ENCODE data around the gene GPATCH8.

GPATCH8 gene

DNA sequence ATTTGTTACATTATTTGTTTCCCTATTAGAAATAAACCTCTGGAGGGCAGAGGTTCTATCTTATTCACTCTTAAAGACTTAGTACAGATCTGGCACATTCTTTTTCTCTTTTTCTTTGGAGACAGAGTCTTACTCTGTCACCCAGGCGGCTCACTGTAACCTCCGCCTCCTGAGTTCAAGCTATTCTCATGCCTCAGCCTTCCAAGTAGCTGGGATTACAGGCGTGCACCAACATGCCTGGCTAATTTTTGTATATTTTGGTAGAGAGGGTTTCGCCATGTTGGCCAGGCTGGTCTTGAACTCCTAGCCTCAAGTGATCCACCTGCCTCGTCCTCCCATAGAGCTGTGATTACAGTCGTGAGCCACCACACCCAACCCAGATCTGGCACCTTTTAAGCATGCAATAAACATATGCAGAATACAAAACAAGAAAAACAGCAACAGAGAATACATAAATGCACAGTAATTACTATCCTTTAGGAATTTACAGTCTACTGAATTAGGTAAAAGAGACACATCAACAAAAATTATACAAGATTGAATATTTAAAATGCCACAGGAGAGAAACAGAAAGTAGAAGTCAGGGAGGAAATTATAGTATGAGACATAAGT, 52.1 kb downstream of the GPATCH8 start:
- DNase-seq (ENCODE audit: low read depth) = no peak

DNA sequence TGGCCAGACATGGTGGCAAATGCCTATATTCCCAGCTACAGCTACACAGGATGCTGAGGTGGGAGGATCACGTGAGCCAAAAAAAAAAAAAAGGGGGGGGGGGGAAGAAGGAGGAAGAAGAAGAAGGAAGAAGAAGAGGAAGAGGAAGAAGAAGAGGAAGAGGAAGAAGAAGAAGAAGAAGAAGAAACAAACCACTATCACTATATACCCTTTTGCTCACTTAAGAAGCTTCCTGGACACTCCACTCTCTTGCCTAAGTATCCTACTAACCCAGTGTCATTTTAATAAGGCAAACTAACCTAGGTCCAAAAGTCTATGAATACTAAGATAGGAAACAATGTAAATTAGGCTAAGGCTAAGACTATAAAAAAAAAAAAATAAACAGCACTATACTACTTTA, 54.8 kb downstream of the GPATCH8 start:
- DNase-seq (ENCODE audit: low read depth) = no peak

DNA sequence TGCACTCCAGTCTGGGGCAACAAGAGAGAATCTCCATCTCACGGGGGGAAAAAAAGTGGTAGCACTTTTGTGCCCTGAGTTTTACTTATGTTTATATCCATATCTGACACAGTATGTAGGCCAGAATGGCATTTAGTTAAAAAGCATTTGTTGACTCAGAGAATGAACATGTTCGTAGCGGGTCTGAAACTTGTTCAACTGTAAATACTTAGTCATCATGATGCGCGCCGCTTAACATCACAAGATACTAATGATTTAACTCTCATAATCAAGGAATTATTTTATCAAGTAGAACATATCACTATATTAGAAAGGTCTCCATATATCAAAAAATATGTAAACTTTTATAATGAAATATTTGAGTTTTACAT, 58.5 kb downstream of the GPATCH8 start:
- no peak for DNase-seq (ENCODE audit: low read depth)

DNA sequence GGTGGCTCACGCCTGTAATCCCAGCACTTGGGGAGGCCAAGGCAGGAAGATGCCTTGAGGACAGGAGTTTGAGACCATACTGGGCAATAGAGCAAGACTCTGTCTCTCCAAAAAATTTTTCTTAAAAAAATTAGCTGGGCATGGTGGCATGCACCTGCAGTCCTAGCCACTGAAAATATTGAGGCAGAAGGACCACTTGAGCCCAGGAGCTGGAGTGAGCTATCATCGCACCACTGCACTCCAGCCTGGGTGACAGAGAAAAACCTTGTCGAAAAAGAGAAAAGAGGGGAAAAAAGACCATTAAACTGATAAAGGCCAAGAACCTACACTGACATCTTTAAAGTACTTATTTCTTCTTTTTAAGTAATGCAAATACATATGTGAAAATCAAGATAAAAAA, 60.4 kb downstream of the GPATCH8 start:
- DNase-seq (ENCODE audit: low read depth) = no peak

DNA sequence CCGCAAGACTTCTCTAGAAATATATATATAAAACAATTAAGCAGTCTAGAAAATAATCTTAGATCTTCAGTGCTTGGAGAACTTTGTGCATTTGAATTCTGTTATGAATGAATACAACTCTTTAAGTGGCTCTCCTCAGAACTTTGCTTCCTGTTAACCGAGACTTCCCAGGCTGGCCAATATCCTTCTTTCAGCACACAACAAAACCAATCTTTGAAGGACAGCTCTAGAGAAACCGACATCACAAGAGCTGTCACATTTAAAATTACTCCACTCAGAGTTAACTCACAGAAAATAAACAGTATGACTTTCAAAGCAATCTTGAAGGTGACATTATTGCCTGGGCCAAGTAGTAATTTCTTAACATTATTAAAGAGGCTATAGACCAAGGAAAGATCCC, 64.0 kb downstream of the GPATCH8 start:
- no peak for DNase-seq (ENCODE audit: low read depth)

DNA sequence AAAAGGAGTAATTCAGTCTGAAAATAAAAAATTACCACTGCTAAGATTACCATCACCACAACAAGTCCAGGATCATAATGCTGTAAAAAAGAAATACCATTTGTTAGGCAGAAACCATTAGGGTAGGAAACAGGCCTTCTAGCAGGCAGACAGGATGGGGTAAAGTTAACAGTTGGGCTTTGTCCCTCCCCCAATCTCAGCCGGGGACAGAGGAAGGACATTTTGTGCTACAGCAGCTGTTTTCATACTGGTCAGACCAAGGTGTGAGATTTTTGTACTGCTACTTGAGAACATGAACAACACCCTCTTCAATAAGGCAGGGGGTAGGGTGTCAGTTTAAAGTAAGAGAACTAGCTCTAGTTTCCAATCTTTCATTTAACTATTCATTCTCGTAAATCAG, 64.6 kb downstream of the GPATCH8 start:
- no peak for DNase-seq (ENCODE audit: low read depth)

DNA sequence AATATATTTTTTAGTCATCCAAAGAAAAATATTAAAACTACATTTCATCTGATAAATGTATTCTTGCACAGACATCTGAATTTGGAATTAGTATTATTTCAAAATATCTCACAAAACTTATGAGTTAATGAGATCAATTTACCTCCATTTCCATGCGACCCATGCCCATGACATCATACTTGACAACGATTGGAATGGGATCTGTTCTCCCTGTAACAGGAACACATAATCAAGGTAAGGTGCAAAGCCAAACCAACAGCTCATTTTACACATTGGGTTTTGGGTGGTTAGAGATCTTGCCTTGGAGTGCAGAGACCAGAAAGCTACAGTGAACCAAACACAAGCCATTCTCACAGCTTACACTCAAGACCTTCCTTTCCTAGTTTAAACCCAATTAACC, 66.9 kb downstream of the GPATCH8 start:
- DNase-seq (ENCODE audit: low read depth) = no peak

DNA sequence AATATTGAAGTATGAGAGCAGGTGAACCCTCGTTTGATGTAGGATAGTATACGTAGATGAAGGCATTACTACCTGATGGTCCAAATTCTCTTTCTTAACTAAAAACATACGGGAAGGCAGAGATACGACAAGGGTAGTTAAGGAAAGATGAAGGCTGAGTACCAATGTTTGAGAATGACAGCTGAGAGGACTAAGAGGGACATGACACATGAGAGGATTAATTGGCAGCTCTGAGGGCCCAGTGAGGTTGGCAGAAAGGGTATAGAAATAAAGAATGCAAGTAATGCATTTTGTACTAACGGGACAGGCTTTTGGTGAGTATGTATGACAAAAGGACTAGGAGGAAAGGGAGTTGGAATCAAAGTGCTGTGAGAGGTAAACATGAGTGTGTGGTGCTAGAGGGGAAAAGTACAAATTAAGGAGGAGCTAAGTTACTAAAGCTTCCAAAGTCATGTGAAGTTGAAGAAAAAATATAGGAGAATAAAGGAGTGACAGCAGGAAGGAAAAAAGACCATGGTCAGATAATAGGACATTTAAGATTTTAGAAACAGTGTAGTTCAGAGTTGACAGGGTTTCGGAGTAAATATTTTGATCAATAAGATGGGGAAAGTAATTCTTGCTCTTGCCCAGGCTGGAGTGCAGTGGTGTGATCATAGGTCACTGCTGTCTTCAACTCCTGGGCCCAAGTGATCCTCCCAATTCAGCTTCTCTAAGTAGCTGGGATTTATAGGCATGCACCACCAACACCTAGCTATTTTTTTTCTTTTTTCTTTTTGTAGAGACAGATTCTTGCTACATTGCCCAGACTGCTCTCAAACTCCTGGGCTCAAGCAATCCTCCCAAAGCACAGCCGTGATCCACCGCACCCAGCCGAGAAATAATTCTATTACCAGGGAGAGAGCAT, 70.7 kb downstream of the GPATCH8 start:
- DNase-seq (ENCODE audit: low read depth) = no peak

DNA sequence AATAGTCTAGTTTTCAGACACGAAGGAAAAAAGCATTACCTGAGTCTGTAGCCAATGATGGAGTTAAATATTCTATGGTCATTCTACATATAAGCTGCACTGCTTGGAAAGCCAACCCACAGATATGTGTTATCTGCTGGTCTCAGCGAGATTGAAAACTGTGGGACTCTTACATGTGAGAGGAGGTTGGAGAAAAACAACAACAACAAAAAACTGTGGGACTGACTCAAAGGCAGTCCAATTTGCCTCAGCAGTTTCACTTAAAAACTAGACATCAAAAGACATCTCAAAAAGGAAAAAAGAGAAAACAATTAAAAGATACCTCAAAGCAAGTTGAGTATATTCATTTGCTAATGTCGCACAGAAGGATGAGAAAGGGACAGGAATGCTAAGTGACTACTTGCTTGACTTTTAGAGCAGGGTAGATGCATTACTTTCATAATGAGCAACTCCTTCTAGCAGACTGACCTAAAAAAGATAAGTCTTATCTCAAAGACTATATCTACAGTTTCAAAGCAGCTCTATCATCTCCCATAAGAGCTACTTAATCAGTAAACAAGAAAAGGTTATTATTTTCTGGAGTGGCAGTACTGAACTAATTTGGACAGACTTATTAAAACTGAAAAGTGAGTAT, 78.3 kb downstream of the GPATCH8 start:
- no peak for DNase-seq (ENCODE audit: low read depth)

DNA sequence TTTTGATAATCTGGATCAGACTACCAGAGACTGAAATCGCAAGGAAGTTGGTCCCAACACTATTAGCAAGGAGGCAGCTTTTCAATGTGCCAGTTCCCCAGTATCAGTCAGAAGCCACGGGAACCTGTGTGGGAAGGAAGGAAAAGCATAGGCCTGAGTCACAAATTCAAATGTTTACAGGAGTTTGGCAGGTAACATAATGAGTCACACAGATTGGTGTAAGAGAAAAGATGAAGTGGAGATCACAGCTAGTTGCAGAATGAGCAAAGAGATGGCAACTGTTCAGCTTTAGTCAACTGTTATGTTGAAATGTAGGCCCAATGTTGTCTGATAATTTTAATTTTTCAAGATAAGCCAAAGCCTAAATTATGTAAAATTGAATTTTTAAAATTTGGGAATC, 85.7 kb downstream of the GPATCH8 start:
- no peak for DNase-seq (ENCODE audit: low read depth)

DNA sequence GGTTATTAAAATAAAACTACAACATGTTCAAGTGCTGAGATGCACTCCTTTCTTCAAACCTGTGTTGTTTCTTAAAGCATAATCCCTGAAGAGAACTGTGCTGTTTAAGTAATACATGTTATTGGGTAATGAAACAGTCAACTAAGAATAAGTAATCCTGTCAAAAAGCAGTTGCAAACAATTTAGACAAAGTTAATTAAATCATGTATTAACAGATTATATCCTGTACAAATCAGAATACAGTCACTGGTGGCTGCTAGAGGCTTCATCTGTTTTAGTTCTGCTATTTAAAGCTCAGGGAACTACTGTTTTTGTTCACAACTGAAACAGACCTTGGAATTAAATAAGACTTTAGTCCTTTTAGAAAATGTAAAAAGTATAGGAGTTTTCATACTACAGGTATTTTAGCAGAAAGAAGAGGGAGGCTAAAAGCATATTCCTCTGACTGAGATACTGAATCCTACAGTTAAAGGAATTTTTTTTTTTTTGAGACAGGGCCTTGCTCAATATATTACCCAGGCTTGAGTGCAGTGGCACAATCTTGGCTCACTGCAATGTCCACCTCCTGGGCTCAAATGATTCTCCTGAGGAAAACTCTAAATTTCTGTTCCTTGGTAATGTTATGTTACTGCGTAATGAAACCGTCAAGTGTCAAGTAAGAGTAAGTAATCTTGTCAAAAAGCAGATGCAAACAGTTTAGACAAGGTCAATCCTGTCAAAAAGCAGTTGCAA, 86.5 kb downstream of the GPATCH8 start:
- DNase-seq (ENCODE audit: low read depth) = no peak

DNA sequence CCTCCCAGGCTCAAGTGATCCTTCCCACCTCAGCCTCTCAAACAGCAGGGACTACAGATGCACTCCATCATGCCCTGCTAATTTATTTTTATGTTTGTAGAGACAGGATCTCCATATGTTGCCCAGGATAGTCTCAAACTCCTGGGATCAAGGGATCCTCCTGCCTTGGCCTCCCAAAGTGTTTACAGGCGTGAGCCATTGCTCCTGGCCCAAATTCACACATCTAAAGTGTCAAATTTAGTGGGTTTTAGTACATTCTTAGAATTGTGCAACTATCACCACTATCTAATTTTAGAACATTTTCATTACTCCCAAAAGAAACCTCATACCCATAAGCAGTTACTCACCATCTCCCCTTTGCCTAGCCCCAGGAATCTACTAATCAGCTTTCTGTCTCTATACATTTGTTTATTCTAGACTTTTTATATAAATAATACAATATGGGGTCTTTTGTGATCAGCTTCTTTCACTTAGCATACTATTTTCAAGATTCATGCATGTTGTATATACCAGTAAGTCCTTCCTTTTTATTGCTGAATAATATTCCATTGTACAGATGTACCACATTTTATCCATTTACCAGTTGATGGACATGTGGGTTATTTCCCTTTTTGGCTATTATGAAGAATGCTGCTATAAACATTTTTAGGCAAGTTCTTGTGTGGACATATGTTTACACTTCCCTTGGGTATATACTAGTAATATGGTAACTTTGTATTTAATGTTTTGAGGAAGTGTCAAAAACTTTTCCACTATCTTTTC, 88.6 kb downstream of the GPATCH8 start:
- no peak for DNase-seq (ENCODE audit: low read depth)

DNA sequence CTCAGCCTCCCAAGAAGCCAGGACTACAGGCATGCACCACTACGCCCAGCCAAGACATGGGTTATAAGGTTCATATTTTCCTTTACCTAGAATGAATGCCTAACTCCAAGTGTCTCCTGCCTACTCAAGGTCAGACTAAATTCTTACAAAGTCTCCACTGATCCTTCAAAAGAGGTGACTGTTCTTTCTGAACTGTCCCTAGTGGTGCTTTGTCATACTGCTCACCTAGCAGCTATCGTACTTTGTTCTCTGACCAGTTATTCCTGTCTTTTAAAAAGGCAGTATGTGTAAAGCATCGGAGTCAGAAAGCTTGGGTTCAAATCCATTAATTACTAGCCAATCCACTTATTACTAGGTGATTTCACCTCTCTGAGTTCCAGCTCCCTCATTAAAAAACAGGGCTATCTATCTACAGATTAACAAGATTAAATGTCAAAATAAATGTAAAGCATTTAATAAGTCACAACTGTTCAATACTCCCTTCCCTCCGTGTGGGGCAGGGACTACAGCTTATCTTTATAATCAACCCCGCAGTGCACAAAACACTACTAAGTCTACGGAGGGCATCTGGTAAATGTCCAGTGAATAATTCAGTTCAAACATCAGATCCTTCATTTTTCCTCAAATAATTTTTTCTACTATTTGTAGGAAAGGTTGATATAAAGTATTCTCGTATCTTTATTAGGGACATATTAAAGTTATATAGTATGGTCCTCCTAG, 93.7 kb downstream of the GPATCH8 start:
- DNase-seq (ENCODE audit: low read depth) = no peak

DNA sequence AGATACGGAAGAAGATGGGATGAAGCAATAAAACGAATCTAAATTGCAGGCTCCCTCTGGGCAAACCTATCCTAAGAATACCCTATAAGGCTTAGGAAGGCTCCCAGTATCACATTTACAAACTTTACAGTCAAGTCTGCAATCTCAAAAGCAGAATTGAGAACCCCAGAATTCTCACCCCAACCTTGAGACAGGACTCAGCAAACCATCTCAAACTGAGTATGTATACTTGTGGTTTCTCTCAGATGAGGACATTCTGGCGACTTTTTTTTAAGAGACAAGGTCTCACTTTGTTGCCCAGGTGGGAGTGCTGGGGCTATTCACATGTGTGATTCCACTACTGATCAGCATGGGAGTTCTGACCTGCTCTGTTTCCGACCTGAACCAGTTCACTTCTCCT, 94.4 kb downstream of the GPATCH8 start:
- no peak for DNase-seq (ENCODE audit: low read depth)

DNA sequence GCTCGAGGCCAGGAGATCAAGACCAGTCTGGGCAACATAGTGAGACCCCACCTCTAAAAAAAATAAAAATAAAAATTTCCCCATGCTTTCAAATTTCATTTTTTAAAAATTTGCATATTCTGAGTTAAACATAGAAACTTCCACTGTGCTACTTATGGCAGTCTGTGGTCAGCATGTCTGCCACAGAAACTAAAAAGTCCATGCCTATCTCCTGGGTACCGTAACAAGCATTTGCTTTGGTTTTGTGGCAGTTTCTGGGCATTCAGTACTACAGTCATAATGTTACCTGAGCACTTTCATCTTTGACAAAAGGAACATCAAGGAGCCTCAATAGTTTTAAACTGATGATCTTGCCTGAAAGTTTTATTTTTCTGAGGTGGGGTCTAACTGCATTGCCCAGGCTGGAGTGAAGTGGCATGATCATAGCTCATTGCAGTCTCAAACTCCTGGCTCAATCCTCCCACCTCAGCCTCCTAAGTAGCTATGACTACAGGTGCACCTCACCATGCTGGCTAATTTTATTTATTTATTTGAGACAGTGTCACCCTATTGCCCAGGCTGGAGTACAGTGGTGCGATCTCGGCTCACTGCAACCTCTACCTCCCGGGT, 100.5 kb downstream of the GPATCH8 start:
- DNase-seq (ENCODE audit: low read depth) = no peak

DNA sequence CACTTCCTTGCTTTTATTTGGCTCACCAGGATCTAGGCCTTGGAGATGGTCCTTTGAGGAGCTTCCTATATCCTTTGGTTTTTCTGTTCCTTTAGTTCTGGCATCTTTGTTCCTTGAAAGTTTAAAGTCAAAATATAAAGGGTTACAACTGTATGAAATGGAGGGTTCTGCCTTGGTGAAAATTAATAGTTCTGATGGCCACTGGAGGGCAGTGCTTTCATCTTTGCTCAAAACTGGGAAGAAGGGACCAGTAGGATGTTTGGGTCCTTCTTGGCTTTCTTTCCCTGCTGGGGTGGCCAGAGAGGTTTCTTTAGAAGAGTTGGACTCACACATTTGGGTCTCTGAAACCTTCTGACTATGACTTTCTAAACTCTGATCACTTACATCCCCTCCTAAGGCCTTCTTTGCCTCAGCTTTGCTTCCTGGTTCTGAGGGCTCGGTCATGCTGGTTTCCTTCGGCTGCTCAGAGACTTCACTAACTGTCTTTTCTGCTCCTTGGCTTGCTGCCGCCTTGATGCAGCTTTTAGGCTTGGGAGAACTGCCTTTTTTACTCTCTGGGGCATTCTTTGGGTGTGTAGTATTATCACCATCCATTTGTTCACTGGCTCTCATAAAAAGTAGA, 102.9 kb downstream of the GPATCH8 start:
- DNase-seq (ENCODE audit: low read depth) = no peak

DNA sequence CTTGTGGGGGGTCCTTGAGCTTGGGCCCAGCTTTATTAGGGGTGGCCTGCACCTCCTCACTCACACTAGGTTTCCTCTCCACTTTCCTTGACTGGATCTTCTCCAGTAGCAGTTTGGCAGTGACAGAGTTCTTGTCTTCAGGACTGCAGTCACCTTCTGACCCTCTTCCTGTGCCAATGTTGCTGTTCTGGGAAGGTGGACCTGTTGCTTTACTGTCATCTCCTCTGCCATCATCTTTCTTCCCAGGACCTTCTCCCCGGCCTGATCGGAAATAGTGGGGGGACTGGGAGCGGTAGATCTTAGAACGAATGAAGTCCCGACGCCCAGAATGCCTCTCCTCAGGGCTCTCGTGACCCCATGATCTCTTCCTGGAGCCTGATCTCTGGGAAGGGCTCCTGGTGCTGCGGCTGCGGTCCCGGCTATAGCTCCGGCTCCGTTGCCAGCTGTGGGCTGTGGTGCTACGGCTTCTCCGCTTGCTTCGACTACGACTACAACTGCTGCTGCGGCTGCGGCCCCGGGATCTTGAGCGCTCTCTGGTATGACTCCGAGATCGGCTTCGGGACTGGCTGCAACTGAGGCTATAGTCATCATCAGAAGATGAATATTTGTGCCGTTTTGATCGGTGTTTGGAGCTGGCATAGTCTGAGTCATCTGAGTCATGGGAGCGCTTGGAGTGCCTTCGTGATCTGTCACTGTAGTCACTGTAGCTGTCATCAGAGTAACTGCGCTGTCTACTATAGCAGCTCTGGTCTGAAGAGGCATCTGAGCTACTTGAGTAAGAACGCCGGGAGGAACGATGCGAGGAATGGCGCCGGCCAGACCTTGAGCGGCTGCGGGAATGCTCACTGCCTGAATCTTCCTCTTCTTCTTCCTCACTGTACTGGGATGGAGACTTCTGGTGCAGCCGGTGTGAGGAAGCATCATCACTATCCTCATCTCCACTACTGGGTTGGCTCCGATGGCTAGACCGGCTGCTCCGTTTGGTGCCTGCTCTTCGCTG, 104.2 kb downstream of the GPATCH8 start:
- DNase-seq (ENCODE audit: low read depth) = no peak

DNA sequence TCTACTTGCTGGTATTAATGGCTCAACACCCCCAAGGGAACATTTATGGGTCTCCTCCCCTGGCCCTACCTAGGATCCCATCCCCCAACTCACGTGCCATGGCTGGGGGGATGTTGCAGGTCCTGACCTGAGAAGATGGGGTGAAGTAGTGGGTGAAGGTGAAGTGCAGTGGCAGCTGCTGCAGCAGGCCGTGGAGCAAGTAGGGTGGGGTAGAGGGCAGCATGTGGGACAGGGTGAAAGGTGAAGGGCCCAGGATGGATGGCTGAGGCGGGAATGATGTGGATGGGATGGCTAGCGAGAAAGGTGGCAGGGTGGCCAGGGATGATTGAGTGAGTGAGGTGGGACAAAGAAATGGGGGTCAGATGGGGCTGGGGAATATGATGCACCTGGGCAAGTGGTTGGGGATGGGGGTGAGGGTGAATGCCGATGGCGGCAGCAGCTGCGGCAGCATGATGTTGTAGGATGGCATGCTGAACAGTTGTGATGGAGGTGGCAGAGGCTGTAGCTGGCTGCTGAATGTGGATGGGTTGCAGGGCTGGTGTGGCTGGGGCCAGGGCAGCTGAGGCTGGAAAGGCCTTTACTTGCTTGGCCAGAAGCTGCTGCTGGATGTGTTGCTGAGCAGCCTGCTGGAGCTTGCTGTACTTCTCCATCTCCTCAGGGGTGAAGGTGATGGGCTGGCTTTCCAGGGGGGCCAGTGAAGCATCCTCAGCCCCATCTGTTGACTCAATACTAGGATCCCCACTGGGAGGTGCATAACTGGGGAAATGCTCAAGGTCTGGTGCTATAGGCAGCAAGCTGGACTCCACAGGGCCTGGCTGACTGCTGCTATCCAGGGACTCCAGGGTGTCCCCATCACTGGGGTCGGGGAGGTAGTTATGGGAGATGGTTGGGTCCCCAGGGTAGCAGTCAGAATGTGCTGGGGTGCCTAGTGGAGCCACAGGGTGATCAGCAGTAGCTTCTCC, 105.4 kb downstream of the GPATCH8 start:
- no peak for DNase-seq (ENCODE audit: low read depth)

Data from CMK (cell line).